Urinary bladder (tissue), 4 donors: ENCODE measurements around the gene CYP4F12. TPM values are rescaled to one million over a fixed set of nuclear protein-coding genes. Genes with fewer than 3 reads are reported as not detected.

Experiments used
- DNase-seq: peaks from one replicate; pipeline ENCODE4 v3.0.0-alpha.2; 2015; ENCODE audit errors: extremely low spot score
- H3K27ac ChIP-seq: one replicate; pipeline ENCODE4 v1.5.1; 2013; ENCODE audit warnings: low read depth, mild to moderate bottlenecking, moderate library complexity
- H3K36me3 ChIP-seq: one replicate; pipeline ENCODE4 v1.6.1; 2013; ENCODE audit warnings: mild to moderate bottlenecking, moderate library complexity; ENCODE audit not compliant: insufficient read depth
- H3K4me1 ChIP-seq: one replicate; pipeline ENCODE4 v1.6.1; 2013; ENCODE audit warnings: mild to moderate bottlenecking, moderate library complexity; ENCODE audit not compliant: insufficient read depth
- H3K4me3 ChIP-seq: one replicate; pipeline ENCODE4 v1.5.1; 2013; ENCODE audit warnings: low read depth, low read length
- WGBS: extraction: QIAGEN DNeasy Blood & Tissue Kit; methylation state at CpG from one replicate; pipeline ENCODE4 v1.1.7; 2013; 5-methylcytosine and 5-hydroxymethylcytosine counted together
- polyA plus RNA-seq: library from polyadenylated mRNA; stranded (reverse); fragments of 200-250 nt; gene quantifications from one replicate; pipeline ENCODE4 v1.2.3, GENCODE V29; 2013
- total RNA-seq: library from RNA; depleted of rRNA; stranded (reverse); fragments of >200 nt; gene quantifications from one replicate; pipeline ENCODE4 v1.2.3, GENCODE V29; 2014
- donor health status: healthy with polysubstance abuse.
- donor health status: healthy.

Gene CYP4F12, protein sequence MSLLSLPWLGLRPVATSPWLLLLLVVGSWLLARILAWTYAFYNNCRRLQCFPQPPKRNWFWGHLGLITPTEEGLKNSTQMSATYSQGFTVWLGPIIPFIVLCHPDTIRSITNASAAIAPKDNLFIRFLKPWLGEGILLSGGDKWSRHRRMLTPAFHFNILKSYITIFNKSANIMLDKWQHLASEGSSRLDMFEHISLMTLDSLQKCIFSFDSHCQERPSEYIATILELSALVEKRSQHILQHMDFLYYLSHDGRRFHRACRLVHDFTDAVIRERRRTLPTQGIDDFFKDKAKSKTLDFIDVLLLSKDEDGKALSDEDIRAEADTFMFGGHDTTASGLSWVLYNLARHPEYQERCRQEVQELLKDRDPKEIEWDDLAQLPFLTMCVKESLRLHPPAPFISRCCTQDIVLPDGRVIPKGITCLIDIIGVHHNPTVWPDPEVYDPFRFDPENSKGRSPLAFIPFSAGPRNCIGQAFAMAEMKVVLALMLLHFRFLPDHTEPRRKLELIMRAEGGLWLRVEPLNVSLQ
- total RNA-seq (30.3 TPM), polyA plus RNA-seq (31.0 TPM)

DNA sequence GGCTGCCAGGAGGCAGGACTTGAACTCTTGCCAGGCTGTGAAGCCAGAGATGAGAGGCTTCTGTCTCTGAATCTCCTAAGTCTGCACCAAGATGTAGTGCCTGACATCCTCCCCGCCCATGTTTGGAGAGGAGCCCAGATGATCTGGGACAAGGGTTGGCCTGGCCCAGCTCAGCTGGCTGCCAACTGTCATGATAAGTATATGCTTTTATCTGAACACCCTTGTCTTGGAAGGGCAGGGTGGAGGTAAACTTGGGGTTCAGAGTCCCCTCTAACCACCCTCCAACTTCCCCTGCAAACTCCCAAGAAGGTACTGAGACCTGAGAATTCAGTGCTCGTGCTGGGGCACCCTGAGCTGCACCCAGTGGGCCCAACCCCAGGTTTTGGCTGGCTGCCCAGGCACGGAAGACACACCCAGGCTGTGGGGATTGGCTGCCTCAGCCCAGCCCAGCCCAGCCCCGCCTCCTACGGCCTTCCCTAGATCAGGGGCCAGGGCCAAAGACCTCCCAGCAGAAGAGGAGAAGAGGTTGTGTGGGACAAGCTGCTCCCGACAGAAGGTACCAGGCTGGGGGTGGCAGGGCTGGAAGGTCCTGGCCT is at the start of gene CYP4F12:
Gene CYP4F12, plus strand, starts transcription at position 508 of the 596 bp plus-strand sequence. CDS start 443 bp downstream, outside the sequence.
- H3K4me3 ChIP-seq, result peak within 1 kb of the TSS; percentile 12
- WGBS, result 10% methylated on average over 6 of the region's 6 CpGs
- peak; percentile 71 for DNase-seq

DNA sequence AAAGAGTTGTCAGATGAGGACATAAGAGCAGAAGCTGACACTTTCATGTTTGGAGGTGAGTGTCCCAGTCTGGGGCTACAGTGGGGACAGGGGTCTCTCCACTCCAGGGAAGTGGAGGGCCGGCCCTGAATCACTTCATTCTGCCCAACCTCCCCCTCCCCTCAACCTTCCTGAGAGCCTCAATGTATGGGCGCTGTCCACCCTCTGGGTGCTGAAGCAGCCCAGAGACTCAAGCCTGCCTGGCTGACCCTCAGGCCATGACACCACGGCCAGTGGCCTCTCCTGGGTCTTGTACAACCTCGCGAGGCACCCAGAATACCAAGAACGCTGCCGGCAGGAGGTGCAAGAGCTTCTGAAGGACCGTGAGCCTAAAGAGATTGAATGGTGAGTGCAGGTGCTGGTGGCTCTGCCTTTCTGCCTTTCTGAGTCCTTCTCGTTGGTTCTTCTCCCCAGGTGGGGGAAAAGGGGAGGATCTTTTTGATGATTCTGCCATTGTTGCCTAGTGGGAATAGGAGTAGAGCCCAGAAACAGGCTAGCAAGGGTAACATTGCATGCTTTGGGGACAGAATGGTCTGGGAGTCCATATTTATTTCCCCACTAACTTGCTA is 49.1 kb upstream of the CYP4F12 start:
- no peak overlapping the region for H3K4me3 ChIP-seq
- WGBS, result 10% methylated on average over 9 of the region's 9 CpGs
- no peak overlapping the region for H3K27ac ChIP-seq
- no peak for DNase-seq
- H3K4me1 ChIP-seq, result no peaks in the 10 kb centered on the region
- H3K36me3 ChIP-seq, result no peaks in the 10 kb centered on the region

More for the DNA sequence above, at the start of gene CYP4F12:
- peak within 1 kb of the TSS; percentile 84 for H3K27ac ChIP-seq
- no peaks in the 10 kb centered on the region for H3K4me1 ChIP-seq
- H3K36me3 ChIP-seq, result no peaks in the 10 kb centered on the region

DNA sequence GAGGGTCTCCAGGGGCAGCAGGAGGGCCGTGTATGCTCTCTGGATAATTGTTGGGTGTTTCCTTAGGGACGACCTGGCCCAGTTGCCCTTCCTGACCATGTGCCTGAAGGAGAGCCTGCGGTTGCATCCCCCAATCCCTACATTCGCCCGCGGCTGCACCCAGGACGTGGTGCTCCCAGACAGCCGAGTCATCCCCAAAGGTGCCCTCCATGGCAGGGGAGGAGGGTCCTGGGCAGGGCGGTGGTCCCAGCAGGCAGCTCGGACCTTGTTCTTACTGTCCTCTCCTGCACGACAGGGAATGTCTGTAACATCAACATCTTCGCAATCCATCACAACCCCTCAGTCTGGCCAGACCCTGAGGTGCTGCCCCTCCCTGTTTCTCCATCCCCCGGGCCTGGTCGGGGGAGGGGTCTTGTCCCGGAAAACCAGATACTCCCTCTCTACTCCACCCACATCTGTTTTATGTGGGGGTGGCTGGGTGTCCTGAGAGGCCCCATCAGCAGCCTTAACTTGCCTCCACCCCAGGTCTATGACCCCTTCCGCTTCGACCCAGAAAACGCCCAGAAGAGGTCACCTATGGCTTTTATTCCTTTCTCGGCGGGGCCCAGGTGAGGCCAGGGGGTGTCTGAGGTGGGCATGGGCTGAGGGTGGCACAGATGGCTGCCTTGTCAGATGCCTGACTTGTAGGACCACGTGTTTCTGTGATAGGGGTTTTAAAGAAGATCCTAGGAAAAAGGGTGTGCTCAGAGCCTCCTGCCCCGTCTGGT is 44.5 kb upstream of the CYP4F12 start:
- Histone ChIP-seq H3K4me3 (no peak overlapping the region), H3K27ac (no peak overlapping the region), H3K4me1 (no peaks in the 10 kb centered on the region), H3K36me3 (no peaks in the 10 kb centered on the region)
- no peak for DNase-seq
- WGBS, result 59% methylated on average over 22 of the region's 22 CpGs

DNA sequence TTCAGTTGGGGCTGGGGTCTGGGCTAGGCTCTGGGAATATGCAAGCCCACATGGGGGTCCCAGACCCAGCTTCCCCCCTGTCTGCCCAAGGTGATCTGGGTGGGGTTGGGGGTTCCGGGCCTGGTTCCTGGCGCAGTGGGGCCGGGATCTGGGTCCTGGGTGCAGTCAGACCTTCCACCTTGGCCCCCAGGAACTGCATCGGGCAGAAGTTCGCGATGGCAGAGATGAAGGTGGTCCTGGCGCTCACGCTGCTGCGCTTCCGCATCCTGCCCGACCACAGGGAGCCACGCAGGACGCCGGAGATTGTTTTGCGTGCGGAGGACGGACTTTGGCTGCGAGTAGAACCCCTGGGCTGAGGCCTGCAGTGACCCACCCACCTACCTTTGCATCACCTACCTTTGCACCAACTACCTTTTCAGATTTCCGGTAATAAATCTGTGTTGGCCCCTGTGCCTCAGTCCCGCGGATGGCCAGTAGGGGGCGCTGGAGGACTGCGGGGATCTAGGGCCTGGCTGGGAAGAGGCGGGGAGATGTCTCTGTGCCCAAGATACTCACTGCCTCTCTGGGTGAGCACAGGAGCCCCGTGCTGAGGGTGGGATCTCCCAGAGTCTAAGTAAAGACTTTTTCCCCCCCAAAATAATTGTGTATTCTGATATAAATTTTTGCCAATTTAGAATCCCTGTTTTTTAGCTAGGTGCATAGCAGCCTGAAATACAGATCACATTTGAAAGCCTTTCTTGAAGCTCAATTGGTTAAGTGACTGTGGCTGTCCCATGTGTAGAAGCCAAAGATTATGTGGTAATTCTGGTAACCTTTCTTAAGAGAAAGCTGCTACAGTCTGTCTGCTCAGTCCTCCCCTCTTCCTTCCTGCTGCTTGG is 43.6 kb upstream of the CYP4F12 start:
- Histone ChIP-seq H3K4me1 (no peaks in the 10 kb centered on the region), H3K27ac (no peak overlapping the region), H3K36me3 (no peaks in the 10 kb centered on the region), H3K4me3 (no peak overlapping the region)
- WGBS, result 5% methylated on average over 25 of the region's 25 CpGs
- DNase-seq, result no peak

DNA sequence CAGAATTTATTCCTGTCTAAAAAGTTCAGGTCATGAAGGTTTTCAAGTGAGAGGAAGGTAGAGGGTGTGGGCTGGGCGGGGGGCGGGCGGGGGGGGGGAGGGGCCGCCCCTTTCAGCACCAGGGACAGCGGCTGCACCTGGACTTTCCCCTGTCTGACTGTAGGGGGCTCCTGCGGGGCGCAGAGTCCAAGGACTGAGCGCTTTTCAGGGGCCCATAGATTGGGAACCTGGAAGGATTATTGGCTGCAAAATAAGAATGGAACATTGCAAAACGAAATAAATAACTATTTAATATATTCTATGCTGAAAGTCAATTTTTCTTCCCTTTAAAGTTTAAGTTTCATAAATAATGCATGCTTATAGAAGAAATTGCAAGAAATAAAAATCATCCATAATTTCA is 41.1 kb upstream of the CYP4F12 start:
- no peaks in the 10 kb centered on the region for H3K4me1 ChIP-seq
- no peaks in the 10 kb centered on the region for H3K36me3 ChIP-seq
- no peak overlapping the region for H3K27ac ChIP-seq
- WGBS, result 1% methylated on average over 7 of the region's 9 CpGs
- no peak overlapping the region for H3K4me3 ChIP-seq
- DNase-seq, result no peak

DNA sequence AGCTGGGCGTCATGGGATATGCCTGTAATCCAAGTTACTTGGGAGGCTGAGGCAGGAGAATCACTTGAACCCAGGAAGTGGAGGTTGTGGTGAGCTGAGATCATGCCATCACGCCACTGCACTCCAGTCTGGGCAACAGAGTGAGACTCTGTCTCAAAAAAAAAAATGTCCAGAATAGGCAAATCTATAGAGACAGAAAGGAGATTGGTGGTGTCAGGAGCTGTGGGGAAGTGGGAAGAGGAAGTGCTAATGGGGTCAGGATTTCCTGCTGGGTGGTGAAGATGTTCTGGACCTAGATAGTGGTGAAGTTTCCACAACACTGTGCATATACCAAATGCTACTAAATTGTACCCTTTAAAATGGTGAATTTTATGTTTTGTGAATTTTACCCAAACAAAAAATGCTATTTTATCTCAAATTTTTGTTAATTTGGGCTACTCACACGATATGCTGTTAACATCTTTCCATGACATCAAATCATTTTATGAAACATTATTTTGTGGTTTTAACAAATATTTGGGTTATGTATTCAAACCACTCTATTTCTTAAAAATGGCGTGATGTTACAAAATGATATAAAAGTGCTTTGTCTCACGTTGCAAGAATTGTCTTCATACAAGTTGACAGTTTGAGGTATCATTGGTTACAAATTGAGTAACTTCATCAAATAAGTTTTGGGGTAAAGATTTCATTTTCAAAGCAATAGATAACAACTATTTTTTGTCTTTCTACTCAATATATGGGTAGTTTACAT is 39.6 kb upstream of the CYP4F12 start:
- no peak for DNase-seq

DNA sequence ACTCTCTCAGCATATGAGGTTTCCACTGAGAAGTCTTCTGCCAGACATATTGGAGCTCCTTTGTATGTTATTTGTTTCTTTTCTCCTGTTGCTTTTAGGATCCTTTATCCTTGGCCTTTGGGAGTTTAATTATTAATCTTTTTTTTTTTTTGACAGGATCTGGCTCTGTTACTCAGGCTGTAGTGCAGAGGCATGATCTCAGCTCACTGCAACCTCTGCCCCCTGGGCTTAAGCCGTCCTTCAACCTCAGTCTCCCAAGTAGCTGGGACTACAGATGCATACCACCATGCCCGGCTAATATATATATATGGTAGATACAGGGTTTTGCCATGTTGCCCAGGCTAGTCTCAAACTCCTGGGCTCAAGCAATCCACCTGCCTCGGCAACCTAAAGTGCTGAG is 38.8 kb upstream of the CYP4F12 start:
- no peak for DNase-seq
- 68% methylated on average over 3 of the region's 3 CpGs for WGBS

More for the DNA sequence above, 39.6 kb upstream of the CYP4F12 start:
- Histone ChIP-seq H3K4me3 (no peak overlapping the region), H3K4me1 (no peaks in the 10 kb centered on the region), H3K27ac (no peak overlapping the region), H3K36me3 (no peaks in the 10 kb centered on the region)
- 50% methylated on average over 5 of the region's 5 CpGs for WGBS

DNA sequence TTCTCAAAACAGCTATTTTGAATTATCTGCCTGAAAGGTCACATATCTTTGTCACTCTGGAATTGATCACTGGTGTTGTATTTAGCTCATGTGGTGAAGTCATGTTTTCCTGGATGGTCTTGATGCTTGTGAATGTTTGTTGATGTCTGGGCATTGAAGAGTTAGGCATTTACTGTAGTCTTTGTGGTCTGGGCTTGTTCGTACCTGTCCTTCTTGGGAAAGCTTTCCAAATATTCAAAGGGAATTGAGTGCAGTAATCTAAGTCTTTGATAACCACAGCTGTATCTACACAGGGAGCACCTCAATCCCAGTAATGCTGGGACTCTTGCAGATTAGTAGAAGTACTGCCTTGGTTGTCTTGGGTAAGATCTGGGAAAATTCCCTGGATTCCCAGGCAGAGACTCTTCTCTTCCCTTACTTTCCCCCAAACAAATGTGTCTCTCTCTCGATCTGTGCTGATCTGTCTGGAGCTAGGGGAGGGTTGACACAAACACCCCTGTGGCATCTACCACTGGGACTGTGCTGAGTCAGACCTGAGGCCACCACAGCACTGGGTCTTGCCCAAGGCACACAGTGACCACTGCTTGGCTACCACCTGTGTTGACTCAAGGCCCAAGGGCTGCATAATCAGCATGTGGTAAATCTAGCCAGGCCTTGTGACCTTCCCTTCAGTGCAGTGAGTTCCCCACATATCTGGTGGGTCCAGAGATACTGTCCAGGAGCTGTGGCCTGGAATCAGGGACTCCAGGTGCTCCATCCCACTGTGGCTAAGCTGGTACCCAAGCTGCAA is 37.7 kb upstream of the CYP4F12 start:
- 66% methylated on average over 2 of the region's 2 CpGs for WGBS
- no peaks in the 10 kb centered on the region for H3K4me1 ChIP-seq
- H3K27ac ChIP-seq, result no peak overlapping the region
- H3K4me3 ChIP-seq, result no peak overlapping the region
- H3K36me3 ChIP-seq, result no peaks in the 10 kb centered on the region
- DNase-seq, result no peak

More for the DNA sequence above, 38.8 kb upstream of the CYP4F12 start:
- no peaks in the 10 kb centered on the region for H3K4me1 ChIP-seq
- no peak overlapping the region for H3K4me3 ChIP-seq
- H3K36me3 ChIP-seq, result no peaks in the 10 kb centered on the region
- H3K27ac ChIP-seq, result no peak overlapping the region

DNA sequence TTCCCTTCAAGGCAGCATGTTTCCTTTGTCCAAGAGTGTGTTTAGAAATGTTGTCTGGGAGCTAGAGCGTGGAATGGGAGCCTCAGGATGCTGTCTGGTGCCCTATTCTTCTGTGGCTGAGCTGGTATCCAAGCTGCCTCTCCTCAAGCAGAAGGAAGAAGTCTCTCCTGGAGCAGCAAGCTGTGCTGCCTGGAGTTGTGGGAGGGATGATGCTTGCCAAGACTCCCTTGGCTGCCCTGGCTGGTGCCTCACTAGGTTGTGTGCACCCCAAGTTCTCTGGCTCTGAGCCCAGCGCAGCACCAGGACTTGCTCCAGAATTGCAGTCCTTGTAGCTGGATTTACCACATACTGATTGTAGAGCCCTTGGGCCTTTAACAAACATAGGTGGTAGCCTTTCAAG is 36.9 kb upstream of the CYP4F12 start:
- H3K4me3 ChIP-seq, result no peak overlapping the region
- no peak overlapping the region for H3K27ac ChIP-seq
- H3K4me1 ChIP-seq, result no peaks in the 10 kb centered on the region
- H3K36me3 ChIP-seq, result no peaks in the 10 kb centered on the region
- 86% methylated on average over 2 of the region's 2 CpGs for WGBS
- no peak for DNase-seq

DNA sequence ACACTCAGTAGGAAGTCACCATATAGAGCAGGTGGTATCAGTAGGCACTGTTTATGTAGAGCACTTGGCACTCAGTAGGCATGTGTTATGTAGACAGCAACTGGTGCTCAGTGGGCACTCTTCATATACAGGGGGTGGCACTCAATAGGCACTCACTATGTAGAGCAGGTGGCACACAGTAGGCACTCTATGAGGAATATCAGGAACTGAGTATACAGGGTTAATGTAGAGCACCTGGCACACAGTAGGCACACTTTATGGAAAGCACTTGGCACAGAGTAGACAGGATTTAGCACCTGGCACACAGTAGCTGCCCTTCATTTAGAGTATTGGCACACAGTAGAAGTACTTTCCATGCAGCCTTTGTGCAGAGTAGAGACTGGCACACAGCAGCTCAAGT is 33.3 kb upstream of the CYP4F12 start:
- Histone ChIP-seq H3K27ac (no peak overlapping the region), H3K4me3 (no peak overlapping the region), H3K4me1 (no peaks in the 10 kb centered on the region), H3K36me3 (no peaks in the 10 kb centered on the region)
- DNase-seq, result no peak

DNA sequence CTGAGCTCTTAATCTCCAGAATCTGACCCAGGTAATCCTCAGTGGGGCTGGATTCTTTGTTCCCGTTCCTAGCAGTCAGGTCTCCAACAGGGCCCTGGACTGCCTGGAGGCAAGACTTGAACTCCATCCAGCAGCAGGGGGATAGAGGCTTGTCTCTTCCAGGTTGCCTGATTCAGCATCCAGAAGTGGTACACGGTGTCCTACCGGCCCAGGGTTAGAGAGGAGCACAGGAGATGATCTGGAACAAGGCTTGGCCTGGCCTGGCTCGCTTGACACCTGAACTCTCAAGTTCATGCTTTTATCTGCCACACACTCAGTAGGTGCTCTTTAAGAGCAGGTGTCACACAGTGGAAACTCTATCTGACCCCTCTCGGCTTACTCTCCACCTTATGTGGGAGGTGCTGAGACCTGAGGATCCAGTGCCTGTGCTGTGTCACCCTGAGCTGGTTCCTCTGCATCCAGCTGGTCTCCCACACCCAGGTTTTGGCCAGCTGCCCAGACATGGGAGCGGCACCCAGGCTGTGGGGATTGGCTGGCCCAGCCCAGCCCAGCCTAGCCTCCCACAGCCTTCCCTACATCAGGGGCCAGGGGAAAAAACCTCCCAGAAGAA is 32.5 kb upstream of the CYP4F12 start, which contains the start of gene CYP4F3:
Gene CYP4F3, plus strand, starts transcription at position 604 of the 610 bp plus-strand sequence. CDS start 519 bp downstream, outside the sequence.
- 43% methylated on average over 6 of the region's 6 CpGs for WGBS
- Histone ChIP-seq H3K27ac (peak within 1 kb of the TSS; percentile 56), H3K36me3 (no peaks in the 10 kb centered on the region), H3K4me1 (no peaks in the 10 kb centered on the region), H3K4me3 (no peak within 1 kb of the TSS)
- DNase-seq, result peak; percentile 81
